Neural progenitor cell (in vitro differentiated cells): ENCODE results near the gene ATF2.

Source experiments
- CTCF ChIP-seq: fragments of 200-600 bp; sonication (generic); IDR thresholded peaks from 2 replicates; pipeline ENCODE4 v1.5.1; 2017; ENCODE audit warnings: antibody characterized with exemption, mild to moderate bottlenecking
- EZH2 ChIP-seq: fragments of 200-600 bp; sonication (generic); IDR thresholded peaks from 2 replicates; pipeline ENCODE4 v1.6.1; 2017; ENCODE audit warnings: antibody characterized with exemption, mild to moderate bottlenecking, moderate library complexity

GRCh38 chr2:175034716-175035115 lies 133.3 kb downstream of the ATF2 start:
- TF ChIP-seq CTCF (no peak), EZH2 (no peak)
